GM18502 (cell line): Measurements from ENCODE around the gene NOS1AP.

Experiments used
- ATAC-seq: cut with Tn5 transposase; IDR thresholded peaks from one replicate; pipeline ENCODE4 v1.9.1; 2021; ENCODE audit warnings: mild to moderate bottlenecking; ENCODE audit not compliant: unreplicated experiment, poor library complexity

NOS1AP gene

DNA sequence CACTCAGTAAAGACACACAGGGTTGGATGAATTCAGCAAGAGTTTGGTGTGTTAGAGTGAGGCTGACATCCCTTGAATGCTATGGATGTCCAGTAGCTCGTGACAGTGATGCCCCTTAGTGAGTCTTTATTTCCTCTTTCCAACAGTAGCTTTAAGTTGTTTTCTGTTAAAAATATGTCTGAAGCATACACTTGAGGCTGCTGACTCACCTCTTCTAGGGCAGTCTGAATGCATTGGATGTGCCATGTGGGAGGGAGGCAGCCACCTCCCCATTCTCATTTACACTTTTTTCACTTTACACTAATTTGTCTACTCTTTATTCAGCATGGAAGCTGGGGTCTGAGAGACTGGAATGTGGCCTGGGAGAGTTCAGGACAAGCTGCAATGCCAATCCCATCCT lies 17.6 kb downstream of the NOS1AP start:
- no peak for ATAC-seq

DNA sequence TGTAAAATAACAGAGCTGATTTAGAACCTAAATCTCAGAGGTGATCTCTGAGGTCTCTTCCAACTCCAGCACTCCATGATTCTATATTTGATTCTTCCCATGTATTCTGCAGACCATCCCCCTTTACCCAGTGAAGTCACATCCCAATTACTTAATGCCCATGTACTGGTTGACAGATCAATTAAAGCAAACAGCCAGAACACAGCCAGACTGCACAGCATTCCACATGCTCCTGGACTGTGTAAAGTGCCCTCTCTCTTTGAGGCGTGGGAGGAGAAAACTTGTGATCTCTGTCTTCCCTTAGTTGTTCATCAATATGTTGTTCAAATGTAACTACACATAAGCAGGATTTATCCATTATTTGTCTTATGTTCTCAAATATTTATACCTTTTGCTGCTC lies 18.1 kb downstream of the NOS1AP start:
- ATAC-seq, result no peak

DNA sequence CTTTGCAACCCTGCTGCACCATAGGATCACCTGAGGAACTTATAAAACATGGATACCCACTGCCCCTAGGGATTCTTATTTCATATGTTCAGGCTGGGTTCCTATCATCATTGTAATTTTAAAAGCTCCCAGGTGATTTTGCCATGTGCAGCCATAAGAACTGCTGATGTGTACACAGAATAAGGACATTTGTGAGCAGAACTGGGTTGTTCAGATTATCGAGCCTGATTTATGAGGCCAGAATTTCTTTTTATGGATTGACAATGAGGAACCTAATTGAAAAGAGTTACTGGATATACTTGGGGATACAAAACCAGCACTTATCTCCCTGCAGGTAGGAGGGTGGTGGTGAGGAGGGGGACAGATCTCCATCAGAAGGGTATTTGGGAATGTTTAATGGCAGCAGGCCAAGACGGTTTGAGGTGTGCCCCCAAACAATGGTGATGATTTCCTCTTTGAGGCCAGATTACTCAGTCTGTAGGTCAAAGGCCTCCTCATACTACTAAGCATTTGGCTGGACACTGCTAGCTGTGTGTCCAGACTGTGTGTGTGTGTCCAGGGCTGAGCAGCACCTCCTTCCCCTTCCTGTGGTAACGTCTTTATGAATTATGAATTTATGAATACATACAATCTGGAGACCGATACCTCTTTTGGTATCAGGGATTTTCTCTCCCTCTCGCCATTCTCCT lies 18.9 kb downstream of the NOS1AP start:
- no peak for ATAC-seq

DNA sequence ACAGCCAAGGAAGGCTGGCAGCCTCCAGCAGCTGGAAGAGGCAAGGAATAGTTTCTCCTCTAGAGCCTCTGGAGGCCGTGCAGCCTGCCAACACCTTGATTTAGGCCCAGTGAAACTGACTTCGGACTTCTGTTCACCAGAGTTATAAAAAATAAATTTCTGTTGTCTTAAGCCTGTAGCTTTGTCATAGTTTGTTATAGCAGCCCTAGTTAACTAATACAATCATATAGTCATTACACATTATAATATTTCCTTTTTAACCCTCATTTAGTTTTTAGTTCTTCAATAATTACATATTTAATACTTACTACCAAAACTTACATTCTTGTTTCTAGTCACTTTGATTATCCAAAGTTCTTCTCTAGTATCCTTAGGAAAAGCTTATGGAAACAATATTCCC lies 20.3 kb downstream of the NOS1AP start:
- no peak for ATAC-seq

DNA sequence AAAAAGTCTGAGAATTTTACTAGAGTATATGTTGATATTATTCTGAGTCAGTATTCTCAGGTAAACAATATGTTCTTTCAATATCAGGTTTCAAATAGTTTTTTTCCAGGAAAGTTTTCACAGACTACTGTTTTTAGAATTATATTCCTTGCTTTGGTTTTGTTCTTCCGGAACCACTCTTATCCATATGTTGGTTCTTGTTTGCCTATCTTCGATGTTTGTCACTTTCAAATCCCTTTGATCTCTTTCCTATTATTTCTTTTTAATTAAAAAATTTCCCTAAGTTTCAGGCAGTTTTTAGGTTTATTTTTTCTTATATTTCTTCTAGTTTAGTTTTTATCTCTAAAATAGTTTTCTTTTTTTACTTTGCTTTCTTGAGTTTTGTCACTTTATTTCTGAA lies 20.9 kb downstream of the NOS1AP start:
- no peak for ATAC-seq

DNA sequence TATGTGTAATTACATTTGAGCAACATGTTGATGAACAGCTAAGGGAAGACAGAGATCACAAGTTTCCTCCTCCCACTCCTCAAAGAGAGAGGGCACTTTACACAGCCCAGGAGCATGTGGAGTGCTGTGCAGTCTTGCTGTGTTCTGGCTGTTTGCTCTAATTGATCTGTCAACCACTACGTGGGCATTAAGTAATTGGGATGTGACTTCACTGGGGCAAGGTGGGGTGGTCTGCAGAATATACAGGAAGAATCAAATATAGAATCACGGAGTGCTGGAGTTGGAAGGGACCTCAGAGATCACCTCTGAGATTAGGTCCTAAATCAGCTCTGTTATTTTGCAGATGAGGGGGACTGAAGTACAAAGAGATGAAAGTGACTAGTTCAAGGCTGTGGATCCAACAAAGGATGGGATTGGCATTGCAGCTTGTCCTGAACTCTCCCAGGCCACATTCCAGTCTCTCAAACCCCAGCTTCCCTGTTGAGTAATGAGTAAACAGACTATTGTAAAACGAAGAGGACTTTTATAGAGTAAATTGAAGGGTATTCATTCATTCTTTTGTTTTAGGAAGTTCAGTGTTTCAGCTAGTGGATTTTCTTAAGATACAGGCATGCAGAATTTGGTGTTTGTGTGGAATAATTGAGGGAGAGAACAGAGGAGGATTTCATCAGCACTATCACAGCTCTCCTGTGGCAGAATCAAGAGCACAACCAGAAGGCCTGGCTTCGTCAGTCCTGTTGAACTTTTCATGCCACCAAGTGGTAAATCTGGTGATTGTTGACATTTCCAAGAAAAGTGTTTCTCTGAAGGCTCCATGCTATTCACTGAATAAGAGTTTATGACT lies 22.4 kb downstream of the NOS1AP start:
- ATAC-seq, result no peak

DNA sequence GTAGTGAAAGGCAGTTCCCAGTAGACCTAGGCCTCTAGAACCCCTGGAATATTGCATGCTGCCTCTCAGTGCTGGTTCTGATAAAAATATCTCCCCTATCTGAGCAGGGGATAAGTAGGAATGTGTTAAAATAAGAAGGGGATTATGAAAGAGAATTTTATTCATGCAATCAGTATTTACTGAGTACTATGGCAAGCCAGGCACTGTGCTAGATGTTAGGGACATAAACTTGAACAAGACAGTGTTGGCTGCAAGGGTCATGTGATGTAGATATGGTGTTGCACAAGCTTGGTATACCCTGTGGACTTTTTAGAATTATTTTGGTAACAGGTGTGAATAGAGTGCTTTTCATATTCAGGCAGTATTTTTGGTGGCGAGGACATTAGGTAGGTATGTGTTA lies 23.6 kb downstream of the NOS1AP start:
- ATAC-seq, result no peak

DNA sequence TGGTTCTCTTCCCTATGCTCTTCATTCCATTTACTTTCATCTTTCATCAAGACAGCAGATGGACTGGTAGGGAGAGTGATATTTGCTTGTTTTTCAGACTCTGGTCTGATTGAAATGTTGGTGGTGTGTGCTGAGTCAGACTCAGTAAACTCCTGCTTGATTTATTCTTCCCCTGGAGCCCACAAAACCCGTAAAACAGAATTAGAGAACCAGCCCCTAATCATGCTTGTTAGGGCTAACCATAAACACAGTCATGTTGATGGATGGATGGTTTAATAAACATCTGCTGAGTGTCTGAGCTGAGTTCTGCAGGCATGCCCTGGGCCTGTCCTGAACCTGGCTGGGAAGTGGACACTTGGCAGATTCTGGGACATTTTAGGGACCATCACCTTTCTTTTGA lies 24.8 kb downstream of the NOS1AP start:
- no peak for ATAC-seq

DNA sequence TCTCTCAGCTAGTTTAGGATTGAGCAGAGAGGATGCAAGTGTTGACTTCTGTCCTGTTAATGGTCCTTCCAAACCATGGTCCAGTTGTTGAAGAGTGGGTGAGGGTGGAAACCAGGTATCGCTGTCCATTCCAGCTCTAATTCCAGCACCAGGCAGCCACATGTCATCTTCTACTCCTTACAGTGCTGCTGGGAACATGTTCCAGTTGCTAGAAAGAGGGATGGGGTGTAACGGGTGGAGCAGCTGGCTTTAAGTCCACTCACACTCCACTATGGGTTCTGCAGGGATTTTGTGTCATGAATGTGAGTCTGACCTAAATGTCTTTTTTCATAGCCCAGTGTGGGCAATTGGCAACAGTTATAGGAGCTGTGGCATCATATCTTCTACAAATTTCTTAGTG lies 25.2 kb downstream of the NOS1AP start:
- no peak for ATAC-seq

DNA sequence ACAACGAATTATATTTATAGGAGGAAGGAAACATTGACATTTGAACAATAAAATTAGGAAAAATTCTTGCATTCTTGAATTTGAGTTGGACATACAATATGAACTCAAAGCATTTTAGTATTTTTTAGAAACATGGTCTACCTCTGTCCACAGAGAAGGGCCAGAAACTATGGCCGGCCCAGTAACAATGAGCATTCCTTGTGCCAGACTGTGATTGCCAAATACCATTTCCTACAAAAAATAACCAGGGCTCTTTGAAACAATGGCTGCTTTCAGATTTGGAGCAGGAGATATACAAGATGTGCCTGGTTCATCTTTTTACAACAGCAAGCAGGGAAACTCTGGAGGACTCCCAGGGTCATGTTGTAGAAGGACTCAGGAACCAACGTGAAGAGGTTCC lies 38.4 kb downstream of the NOS1AP start:
- ATAC-seq, result no peak

DNA sequence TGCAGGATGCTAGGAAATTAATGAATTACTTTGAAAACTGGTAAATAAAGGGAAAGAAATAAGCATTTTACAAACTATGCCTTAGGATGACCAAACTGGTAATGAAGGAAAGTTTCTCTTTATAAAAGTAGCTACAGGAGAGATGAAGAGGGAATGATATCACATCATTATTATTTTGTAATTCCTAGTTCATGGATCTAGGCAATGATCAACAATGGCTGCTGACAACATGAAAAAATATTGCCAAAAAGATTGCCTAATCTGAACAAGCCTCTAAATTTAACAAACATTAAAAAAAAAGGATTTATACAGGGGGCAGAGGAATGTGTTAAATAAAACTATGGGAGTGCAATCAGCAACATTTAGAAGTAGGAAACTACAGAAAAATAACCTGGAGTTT lies 38.9 kb downstream of the NOS1AP start:
- no peak for ATAC-seq

DNA sequence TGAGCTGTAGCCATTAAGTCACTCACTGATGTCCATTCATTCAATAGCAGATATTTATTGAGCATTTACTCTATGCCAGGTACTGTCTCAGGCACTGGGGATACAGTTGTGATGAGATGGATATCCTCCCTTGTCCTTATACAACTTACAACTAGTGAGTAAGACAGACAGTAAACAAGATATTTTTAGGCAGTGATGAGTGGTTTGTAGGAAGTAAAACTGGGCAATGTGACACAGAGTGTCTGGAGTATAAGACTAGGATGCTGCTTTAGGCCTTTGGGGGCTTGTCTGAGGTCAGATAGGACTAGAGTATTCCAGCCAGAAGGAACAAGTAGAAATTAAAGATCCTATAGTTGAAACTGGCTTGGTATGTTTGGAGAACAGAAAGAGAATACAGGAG lies 41.4 kb downstream of the NOS1AP start:
- no peak for ATAC-seq

DNA sequence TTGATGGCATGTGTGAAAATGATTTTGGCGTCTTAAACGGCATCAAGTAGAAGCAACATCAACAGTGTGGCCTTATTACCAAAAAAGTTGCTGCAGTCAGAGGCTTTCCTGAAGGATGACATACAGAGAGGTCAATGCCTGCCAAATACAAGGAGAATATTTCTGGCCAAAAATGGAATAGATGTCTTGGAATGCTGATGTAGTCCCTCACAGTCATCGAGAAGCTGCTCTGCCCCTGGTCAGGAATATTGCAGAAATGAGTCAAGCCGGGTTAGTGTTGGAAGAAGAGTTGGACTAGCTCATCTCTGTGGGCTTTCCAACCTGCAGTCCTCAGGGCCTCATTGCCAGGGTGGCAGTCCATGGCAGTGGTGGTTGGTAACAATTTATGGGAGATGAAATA lies 42.1 kb downstream of the NOS1AP start:
- ATAC-seq, result no peak

DNA sequence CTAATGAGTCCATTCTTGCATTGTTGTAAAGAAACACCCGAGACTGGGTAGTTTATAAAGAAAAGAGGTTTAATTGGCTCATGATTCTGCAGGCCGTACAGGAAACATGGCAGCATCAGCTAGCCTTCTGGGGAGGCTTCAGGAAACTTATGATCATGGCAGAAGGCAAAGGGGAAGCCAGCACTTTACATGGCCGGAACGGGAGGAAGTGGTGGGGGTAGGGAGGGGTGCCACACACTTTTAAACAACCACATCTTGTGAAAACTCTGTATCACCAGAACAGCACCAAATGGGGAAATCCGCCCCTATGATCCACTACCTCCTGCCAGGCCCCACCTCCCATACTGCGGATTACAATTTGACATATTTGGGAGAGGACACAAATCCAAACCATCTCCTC lies 43.9 kb downstream of the NOS1AP start:
- no peak for ATAC-seq

DNA sequence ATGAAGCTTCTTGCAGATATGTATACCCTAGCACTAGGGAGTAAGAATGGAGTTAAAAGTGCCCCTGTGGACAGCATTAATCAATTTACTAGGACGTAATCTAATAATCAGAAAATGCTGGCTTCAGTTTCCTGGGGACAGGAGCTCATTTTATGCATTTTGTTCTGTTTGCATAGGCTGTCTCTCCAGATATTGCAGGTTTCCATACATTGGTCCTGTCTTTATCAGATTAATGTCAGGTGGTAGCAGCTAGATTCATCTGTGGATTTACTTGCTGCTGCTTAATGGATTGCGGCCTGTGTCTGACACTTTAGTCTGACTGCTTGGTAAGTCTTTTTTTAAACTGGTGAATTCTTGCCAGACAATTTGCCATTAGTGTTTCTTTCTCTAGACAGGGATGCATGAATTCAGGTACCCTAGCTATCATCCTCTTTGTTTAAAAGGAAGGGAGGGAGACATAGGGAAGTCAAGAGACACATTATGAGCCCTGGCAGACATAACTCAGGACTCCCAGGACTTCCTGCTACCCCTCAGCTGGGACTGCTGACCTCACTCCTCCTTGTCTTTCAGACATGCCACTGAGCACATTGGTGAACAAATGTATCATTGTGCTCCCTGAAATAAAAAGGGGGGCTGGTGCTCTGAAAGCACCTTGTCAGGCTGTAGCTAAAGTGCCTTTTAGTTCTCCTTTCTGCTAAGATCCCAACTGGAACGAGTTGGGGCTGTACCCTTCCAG lies 47.7 kb downstream of the NOS1AP start:
- no peak for ATAC-seq

DNA sequence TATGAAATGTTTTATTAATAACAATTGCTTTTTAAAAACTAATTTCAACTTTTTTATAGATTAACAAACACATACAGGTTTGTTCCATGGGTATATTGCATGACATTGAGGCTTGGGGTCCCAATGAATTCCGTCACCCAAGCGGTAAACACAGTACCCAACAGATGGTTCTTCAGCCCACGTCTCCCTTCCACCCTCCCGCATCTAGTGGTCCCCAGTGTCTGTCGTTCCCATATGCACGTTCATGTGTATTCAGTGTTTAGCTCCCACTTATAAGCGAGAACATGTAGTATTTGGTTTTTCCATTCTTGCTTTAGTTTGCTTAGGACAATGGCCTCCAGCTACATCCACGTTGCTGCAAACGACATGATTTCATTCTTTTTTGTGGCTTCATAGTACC lies 48.6 kb downstream of the NOS1AP start:
- ATAC-seq, result no peak

DNA sequence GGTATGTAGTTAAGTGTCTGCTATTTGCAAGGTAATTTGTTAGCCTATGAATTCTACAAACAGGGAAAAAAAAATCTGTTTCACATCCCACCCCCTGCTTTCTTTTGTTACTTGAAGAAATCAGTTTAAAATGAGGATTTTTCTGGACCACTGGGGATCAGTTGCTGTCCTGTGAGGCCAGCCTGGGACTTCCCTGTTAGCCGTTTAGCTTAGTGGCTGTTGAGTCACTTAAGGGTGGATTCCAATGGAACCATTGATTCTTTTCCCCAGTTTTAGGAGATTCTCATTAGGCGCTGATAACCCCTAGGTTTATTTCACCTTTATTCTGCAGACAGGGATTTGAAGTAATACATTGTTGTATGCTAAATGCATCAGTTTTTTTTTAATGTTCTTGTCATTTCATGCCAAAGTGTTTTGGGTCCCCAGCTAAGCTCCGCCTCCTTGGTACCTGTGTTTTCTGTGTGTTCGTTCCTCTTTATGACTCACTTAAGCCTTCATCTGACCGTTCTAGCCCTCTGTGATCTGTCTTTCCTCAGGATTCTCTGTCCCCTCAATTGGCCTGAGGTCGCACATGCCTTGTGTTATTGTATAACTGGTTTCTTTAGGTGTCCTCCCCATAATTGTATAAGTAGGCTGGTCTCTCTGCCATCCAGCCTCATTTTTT lies 59.3 kb downstream of the NOS1AP start:
- no peak for ATAC-seq

DNA sequence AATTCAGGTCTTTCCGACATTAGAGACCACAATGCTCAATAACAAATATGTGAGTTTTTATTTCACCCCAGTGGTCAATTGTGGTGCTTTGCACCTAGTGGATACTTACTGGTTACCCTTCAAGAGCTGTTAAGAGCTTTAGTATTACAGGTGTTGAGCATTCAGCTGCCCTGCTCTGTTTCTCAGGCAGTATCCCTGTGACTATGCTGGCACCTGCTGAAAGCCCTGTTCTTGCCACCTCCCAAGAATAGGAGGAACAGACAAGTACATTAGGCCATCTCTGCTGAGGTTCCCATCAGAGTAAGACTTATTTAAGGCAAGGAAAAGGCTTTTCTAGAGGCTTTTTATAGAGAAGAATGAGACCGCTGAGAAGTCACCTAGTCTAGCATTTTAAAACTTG lies 60.8 kb downstream of the NOS1AP start:
- ATAC-seq, result no peak

DNA sequence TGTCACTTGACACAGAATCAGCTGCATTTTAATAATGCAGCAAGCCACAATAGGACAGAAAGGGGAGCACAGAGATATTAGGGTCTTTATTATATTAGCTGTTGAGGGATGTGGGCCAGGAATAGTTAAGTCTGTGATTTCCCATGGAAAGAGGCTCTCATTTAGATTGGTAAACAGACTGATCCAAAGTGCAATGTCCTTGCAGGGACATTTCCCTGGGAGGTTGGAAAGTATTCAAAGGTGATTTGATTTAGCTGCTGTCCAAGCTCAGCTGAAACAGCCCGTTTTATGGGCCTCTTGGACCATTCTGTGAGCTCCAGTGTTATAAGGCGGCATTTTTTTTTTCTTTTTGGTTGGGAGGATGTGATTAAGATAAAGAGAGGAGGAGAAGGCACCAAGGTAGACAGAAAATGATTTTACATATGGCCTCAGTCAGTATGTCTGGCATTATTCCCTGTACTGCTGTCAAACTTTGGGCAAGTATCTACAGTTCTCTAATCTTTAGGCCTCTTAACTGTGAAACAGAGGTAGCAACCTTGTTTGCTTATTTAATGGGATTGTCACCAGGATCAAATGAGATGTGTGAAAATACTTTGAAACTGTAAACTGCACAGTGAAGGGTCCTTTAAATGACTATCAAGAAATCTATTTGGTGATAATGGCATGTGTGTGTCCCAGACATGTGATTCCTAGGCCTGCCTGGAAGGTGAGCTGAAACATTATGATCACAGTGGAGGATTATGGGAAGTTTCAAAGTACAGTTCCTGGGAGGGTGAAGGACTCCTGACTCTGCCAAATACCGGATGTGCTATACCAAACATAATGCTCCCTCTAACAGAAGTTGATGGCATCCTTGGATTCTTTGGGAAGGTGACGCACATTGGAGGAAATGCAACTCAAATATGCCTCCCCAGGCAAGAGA lies 62.2 kb downstream of the NOS1AP start:
- ATAC-seq, result no peak

DNA sequence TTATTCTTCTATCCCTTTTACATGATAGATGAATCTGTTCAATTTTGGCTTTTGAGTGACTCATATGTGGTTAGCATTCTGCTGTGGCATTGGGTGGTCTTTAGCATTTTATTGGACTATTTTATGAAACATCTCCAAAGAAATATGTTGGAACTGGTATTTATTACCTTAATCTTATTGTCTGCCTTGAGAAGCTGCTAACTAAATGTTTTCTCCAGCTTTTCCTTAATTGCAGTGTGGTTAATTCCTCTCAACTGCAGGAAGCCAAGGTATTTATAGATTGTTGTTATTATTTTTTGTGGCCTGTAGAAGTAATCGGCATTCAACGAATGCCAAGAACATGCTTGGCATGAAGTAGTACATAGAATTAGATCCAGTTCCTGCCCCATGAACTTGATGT lies 64.1 kb downstream of the NOS1AP start:
- ATAC-seq, result no peak
